ENCODE results near the gene HSBP1.

DNA sequence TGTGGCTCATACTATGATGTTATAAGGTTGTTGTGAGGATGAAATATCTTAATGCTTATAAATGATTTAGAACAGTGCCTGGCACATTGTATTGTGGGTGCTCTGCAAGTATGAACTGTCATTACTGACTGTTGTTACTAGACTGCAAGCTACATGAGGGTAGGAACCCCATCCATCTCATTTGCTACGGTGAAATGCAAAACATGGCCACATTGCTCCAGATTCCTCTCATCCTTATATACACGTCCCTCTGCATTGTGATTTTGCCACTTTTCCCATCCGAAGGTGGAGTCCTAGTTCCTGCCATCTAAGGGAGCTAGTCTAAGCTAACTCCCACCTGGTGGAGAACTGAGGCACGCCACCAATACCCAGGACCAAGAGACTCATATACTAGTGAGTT lies 29.8 kb downstream of the HSBP1 start:
- TF ChIP-seq POLR2A (IDR thresholded peaks at IDR 0.05) (no peak), CTCF (IDR thresholded peaks at IDR 0.05) (no peak)
